A673 (cell line): Measurements from ENCODE around the gene DGKZ. TPM values are rescaled to one million over a fixed set of nuclear protein-coding genes. Genes with fewer than 3 reads are reported as not detected.

Experiments
- BruUV-seq: library from RNA; stranded (reverse); fragments of 400-500 nt; replicated peaks from 2 replicates; lab custom pipeline; 2021; lab: Mats Ljungman, UMichigan
- CTCF ChIA-PET: fragments of 300-600 bp; sonication (Branson Sonifier 250); formaldehyde crosslinking; loops from one replicate; lab custom pipeline; 2022; ENCODE audit warnings: antibody characterized with exemption; lab: Charles Lee
- POLR2A ChIA-PET: fragments of 300-600 bp; sonication (Branson Sonifier 250); formaldehyde crosslinking; loops from one replicate; lab custom pipeline; 2022; ENCODE audit warnings: antibody characterized with exemption; ENCODE audit not compliant: low non-redundant PET; lab: Charles Lee
- DNase-seq: peaks from one replicate; pipeline ENCODE4 v3.0.0-alpha.2; 2015; ENCODE audit warnings: low spot score
- H3K27ac ChIP-seq: fragments of 200-600 bp; sonication (generic); 2 replicates; pipeline ENCODE4 v1.5.1; 2016; ENCODE audit warnings: mixed run types, low read depth, mild to moderate bottlenecking, mixed read lengths, antibody characterized with exemption, low read length; ENCODE audit not compliant: poor library complexity, severe bottlenecking
- H3K27me3 ChIP-seq: fragments of 200-600 bp; sonication (generic); replicated peaks from 2 replicates; pipeline ENCODE4 v1.6.1; 2017; ENCODE audit warnings: mixed run types, low read depth, mild to moderate bottlenecking, mixed read lengths, antibody characterized with exemption, low read length; ENCODE audit not compliant: insufficient read depth, poor library complexity
- H3K36me3 ChIP-seq: fragments of 200-600 bp; sonication (generic); 2 replicates; pipeline ENCODE4 v1.6.1; 2016; ENCODE audit warnings: mixed run types, mild to moderate bottlenecking, mixed read lengths, antibody characterized with exemption, low read length; ENCODE audit not compliant: insufficient read depth, poor library complexity, severe bottlenecking
- H3K4me1 ChIP-seq: fragments of 200-600 bp; sonication (generic); 2 replicates; pipeline ENCODE4 v1.6.1; 2017; ENCODE audit warnings: mixed run types, mild to moderate bottlenecking, mixed read lengths, antibody characterized with exemption, low read length; ENCODE audit not compliant: insufficient read depth, poor library complexity, severe bottlenecking
- H3K4me3 ChIP-seq: fragments of 200-600 bp; sonication (generic); 2 replicates; pipeline ENCODE4 v1.5.1; 2016; ENCODE audit warnings: low read depth, mixed run types, mild to moderate bottlenecking, mixed read lengths, low read length; ENCODE audit not compliant: poor library complexity, severe bottlenecking
- H3K9me3 ChIP-seq: fragments of 200-600 bp; sonication (generic); 2 replicates; pipeline ENCODE4 v1.6.1; 2016; ENCODE audit warnings: mixed run types, low read depth, mild to moderate bottlenecking, mixed read lengths, antibody characterized with exemption, low read length; ENCODE audit not compliant: poor library complexity, severe bottlenecking
- EZH2 ChIP-seq: fragments of 200-600 bp; sonication (generic); IDR thresholded peaks from 2 replicates; pipeline ENCODE4 v1.6.1; 2017; ENCODE audit warnings: borderline replicate concordance, low read depth, mild to moderate bottlenecking, mixed read lengths, antibody characterized with exemption, low read length; ENCODE audit not compliant: poor library complexity, severe bottlenecking
- intact Hi-C: fragments of 100-400 bp; cut with micrococcal nuclease; formaldehyde crosslinking; loops from one replicate; pipeline ENCODE4 v1.10.0; 2022; ENCODE audit not compliant: unreplicated experiment
- total RNA-seq: library from RNA; stranded (reverse); gene quantifications from 2 replicates; pipeline ENCODE4 v1.2.3, GENCODE V29; 2021
- TF ChIP-seq, protein P1 (sequence below): fragments of 300-800, 200-600 bp; sonication (generic); conservative IDR thresholded peaks from 2 replicates; pipeline ENCODE4 v1.5.1; 2017; ENCODE audit warnings: low read depth, mild to moderate bottlenecking, antibody characterized with exemption, low read length, moderate library complexity, mixed read lengths

The DGKZ gene
- total RNA-seq, 1 experiment from 2014 or later, result 145 TPM

DNA sequence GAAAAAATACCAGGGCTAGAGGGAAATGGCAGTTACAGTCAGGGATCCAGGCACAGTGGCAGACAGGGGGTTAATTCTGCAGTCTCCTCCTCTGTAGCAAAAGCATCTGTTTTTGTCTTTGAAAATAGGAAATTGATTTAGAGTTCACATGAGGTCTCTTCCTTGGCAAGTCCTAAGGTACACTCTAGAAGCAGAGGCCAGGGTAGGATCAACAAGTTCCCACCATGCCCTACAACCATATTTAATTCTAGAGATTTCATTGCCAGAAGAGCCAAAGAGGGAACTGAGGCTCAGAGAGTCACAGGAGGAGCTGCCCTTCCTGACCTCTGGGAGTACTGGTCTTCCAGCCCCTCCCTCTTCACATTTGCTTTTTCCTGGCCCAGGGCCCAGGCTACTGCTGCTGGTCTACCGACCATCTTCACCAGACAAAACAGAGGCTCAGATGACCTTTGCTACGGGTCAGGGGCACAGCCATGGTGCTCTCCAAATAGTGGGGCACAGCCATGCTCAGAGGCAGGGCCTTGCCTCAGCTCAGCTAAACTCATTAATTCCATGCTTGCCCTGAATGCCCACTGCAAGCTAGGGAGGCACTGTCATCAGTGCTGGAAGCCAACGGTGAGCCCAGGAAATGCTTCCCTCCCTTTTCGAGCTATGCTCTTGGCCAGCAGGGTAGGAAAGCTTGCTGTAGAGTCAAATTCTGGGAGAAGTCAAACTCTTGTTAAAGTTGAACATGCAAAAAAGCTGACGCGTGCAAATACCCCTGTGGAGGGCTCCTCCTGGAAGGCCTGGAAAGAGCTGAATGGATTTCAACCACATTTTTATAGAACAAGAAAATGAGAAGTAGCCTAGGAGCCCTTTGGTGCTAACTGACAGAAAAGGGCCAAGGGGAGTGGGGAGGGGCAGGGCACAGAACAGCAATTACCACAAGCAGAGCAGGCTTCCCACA, 56.0 kb downstream of the DGKZ start:
- no peaks in the 10 kb centered on the region for H3K27me3 ChIP-seq
- no peaks in the 10 kb centered on the region for H3K4me1 ChIP-seq
- peaks cover 16% of the 10 kb centered on the region for H3K36me3 ChIP-seq
- ChIA-PET POLR2A (no interaction called here), CTCF (interaction anchor here (0.5 kb wide), 1 partner anchor 23 kb away, joined by 3 read pairs; no protein-coding TSS in a partner anchor)
- H3K4me3 ChIP-seq, result no peak overlapping the region
- no TSS peak for BruUV-seq
- no peaks in the 10 kb centered on the region for H3K9me3 ChIP-seq
- intact Hi-C loops, result no loop called here
- no peak for DNase-seq
- no peak for TF ChIP-seq EZH2
- TF ChIP-seq, protein P1, sequence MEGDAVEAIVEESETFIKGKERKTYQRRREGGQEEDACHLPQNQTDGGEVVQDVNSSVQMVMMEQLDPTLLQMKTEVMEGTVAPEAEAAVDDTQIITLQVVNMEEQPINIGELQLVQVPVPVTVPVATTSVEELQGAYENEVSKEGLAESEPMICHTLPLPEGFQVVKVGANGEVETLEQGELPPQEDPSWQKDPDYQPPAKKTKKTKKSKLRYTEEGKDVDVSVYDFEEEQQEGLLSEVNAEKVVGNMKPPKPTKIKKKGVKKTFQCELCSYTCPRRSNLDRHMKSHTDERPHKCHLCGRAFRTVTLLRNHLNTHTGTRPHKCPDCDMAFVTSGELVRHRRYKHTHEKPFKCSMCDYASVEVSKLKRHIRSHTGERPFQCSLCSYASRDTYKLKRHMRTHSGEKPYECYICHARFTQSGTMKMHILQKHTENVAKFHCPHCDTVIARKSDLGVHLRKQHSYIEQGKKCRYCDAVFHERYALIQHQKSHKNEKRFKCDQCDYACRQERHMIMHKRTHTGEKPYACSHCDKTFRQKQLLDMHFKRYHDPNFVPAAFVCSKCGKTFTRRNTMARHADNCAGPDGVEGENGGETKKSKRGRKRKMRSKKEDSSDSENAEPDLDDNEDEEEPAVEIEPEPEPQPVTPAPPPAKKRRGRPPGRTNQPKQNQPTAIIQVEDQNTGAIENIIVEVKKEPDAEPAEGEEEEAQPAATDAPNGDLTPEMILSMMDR, result no peak
- H3K27ac ChIP-seq, result no peak overlapping the region

DNA sequence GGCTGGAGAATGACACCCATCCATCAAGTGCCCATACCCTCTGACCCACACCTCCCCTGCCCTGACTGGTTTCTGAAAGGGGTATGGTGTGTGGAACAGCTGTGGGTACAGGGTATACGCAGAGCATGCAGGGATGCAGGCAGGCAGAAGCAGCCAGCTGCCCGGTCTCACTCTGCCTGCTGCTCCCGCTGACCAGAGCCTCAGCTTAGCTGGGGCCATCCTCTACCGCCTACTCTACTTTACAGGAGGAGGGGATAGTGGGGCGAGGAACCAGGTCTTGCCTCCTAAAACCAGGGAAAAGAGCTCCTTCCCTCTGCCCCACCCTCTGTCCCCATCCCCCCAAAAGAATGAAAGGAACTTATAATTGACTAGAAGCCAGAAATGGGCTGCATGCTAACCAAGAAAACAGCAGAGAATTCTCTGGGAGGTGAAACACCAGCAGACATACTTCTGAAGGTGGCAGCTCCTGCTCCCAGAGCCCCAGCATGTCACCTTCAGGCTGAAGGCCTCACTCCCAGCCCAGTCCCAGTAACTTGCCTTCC, 57.3 kb downstream of the DGKZ start:
- CTCF ChIA-PET, result interaction anchor here (0.8 kb wide), 1 partner anchor 21 kb away, joined by 3 read pairs; no protein-coding TSS in a partner anchor
- Histone ChIP-seq H3K4me1 (no peaks in the 10 kb centered on the region), H3K27me3 (no peaks in the 10 kb centered on the region), H3K27ac (no peak overlapping the region), H3K9me3 (no peaks in the 10 kb centered on the region), H3K36me3 (peaks cover 22% of the 10 kb centered on the region), H3K4me3 (no peak overlapping the region)
- TF ChIP-seq EZH2, result no peak
- TF ChIP-seq, protein P1, result no peak
- BruUV-seq, result no TSS peak
- DNase-seq, result no peak
- intact Hi-C loops, result no loop called here
- POLR2A ChIA-PET, result interaction anchor here (0.6 kb wide), 1 partner anchor 413 kb away, joined by 4 read pairs; no protein-coding TSS in a partner anchor

DNA sequence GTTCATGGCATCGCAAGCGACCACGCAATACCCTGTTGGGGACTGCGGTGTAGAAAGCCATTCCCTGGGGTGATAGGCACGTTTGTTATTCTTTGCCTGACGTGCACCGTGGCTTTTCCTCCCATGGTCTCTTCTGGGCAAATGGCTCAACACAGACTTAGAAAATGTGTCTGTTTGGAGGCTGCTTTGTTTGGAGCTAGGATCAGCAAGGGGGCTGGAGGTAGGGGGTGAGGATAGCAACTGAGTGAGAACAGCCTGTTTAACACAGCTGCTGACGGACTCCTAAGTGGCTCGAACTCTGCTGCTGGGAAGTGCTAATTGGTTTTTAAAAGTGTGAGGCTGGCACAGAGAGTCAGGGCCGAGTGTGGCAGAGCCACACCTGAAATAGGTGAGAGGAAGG, 60.4 kb downstream of the DGKZ start:
- POLR2A ChIA-PET, result no interaction called here

More for the DNA sequence above, 60.4 kb downstream of the DGKZ start:
- DNase-seq, result no peak
- H3K27me3 ChIP-seq, result no peaks in the 10 kb centered on the region
- no peak for TF ChIP-seq EZH2
- TF ChIP-seq, protein P1, result no peak
- peaks cover 27% of the 10 kb centered on the region for H3K36me3 ChIP-seq
- CTCF ChIA-PET, result interaction anchor here (0.7 kb wide), 1 partner anchor 122 kb away, joined by 3 read pairs; no protein-coding TSS in a partner anchor
- no peak overlapping the region for H3K27ac ChIP-seq
- BruUV-seq, result no TSS peak
- no peaks in the 10 kb centered on the region for H3K9me3 ChIP-seq
- H3K4me3 ChIP-seq, result no peak overlapping the region
- intact Hi-C loops, result no loop called here
- H3K4me1 ChIP-seq, result no peaks in the 10 kb centered on the region
